ENCODE results near the gene RTP3.
"Not testable (repeated sequence)": the region's sequence is repeated elsewhere in the genome, so short reads cannot be mapped to it uniquely, and the experiment has no call there.

RTP3 gene

GRCh38 chr3:46489875-46490274 lies 7.9 kb upstream of the RTP3 start:
- no peaks in the 10 kb centered on the region for H3K9me3 ChIP-seq (ENCODE audit: control insufficient read depth in 1 of 2, low read length in 2 of 2)
- H3K27me3 ChIP-seq (ENCODE audit: control insufficient read depth in 1 of 2, insufficient read depth in 2 of 2, low read length in 2 of 2), result no peaks in the 10 kb centered on the region
- H3K36me3 ChIP-seq (ENCODE audit: control insufficient read depth in 1 of 2, insufficient read depth in 2 of 2, low read length in 2 of 2), result no peaks in the 10 kb centered on the region
- no peak overlapping the region for H3K9ac ChIP-seq (ENCODE audit: low read depth in 1 of 2, low read length in 2 of 2)
- peaks cover 13 to 15% of the 10 kb centered on the region in 2 donors for H3K4me1 ChIP-seq (ENCODE audit: control insufficient read depth in 1 of 2, insufficient read depth in 2 of 2, low read length in 2 of 2)
- no peak overlapping the region for H3K4me3 ChIP-seq (ENCODE audit: low read depth in 1 of 2, low read length in 2 of 2)
- no peak overlapping the region for H3K27ac ChIP-seq (ENCODE audit: low read depth, low read length)

GRCh38 chr3:46490338-46491084 lies 7.3 kb upstream of the RTP3 start:
- Histone ChIP-seq H3K4me3 (ENCODE audit: low read depth in 1 of 2, low read length in 2 of 2) (no peak overlapping the region), H3K27ac (ENCODE audit: low read depth, low read length) (no peak overlapping the region), H3K9ac (ENCODE audit: low read depth in 1 of 2, low read length in 2 of 2) (no peak overlapping the region), H3K4me1 (ENCODE audit: control insufficient read depth in 1 of 2, insufficient read depth in 2 of 2, low read length in 2 of 2) (peaks cover 7 to 10% of the 10 kb centered on the region in 2 donors), H3K9me3 (ENCODE audit: control insufficient read depth in 1 of 2, low read length in 2 of 2) (no peaks in the 10 kb centered on the region), H3K36me3 (ENCODE audit: control insufficient read depth in 1 of 2, insufficient read depth in 2 of 2, low read length in 2 of 2) (no peaks in the 10 kb centered on the region), H3K27me3 (ENCODE audit: control insufficient read depth in 1 of 2, insufficient read depth in 2 of 2, low read length in 2 of 2) (no peaks in the 10 kb centered on the region)

- Histone ChIP-seq H3K9ac (ENCODE audit: low read depth in 1 of 2, low read length in 2 of 2) (no peak overlapping the region), H3K36me3 (ENCODE audit: control insufficient read depth in 1 of 2, insufficient read depth in 2 of 2, low read length in 2 of 2) (no peaks in the 10 kb centered on the region), H3K27ac (ENCODE audit: low read depth, low read length) (no peak overlapping the region), H3K27me3 (ENCODE audit: control insufficient read depth in 1 of 2, insufficient read depth in 2 of 2, low read length in 2 of 2) (no peaks in the 10 kb centered on the region), H3K4me3 (ENCODE audit: low read depth in 1 of 2, low read length in 2 of 2) (no peak overlapping the region), H3K9me3 (ENCODE audit: control insufficient read depth in 1 of 2, low read length in 2 of 2) (no peaks in the 10 kb centered on the region), H3K4me1 (ENCODE audit: control insufficient read depth in 1 of 2, insufficient read depth in 2 of 2, low read length in 2 of 2) (peaks cover 5 to 6% of the 10 kb centered on the region in 2 donors)
Observed at GRCh38 chr3:46491089-46492070, 6.4 kb upstream of the RTP3 start.

GRCh38 chr3:46492890-46493547 lies 4.8 kb upstream of the RTP3 start:
- no peaks in the 10 kb centered on the region for H3K27me3 ChIP-seq (ENCODE audit: control insufficient read depth in 1 of 2, insufficient read depth in 2 of 2, low read length in 2 of 2)
- peaks cover 5 to 6% of the 10 kb centered on the region in 2 donors for H3K4me1 ChIP-seq (ENCODE audit: control insufficient read depth in 1 of 2, insufficient read depth in 2 of 2, low read length in 2 of 2)
- no peak overlapping the region for H3K9ac ChIP-seq (ENCODE audit: low read depth in 1 of 2, low read length in 2 of 2)
- no peak overlapping the region for H3K27ac ChIP-seq (ENCODE audit: low read depth, low read length)
- no peaks in the 10 kb centered on the region for H3K36me3 ChIP-seq (ENCODE audit: control insufficient read depth in 1 of 2, insufficient read depth in 2 of 2, low read length in 2 of 2)
- H3K9me3 ChIP-seq (ENCODE audit: control insufficient read depth in 1 of 2, low read length in 2 of 2), result no peaks in the 10 kb centered on the region
- no peak overlapping the region for H3K4me3 ChIP-seq (ENCODE audit: low read depth in 1 of 2, low read length in 2 of 2)

GRCh38 chr3:46494491-46494890 lies 3.3 kb upstream of the RTP3 start:
- H3K9me3 ChIP-seq (ENCODE audit: control insufficient read depth in 1 of 2, low read length in 2 of 2); H3K4me3 ChIP-seq (ENCODE audit: low read depth in 1 of 2, low read length in 2 of 2); H3K9ac ChIP-seq (ENCODE audit: low read depth in 1 of 2, low read length in 2 of 2); H3K27ac ChIP-seq (ENCODE audit: low read depth, low read length); H3K27me3 ChIP-seq (ENCODE audit: control insufficient read depth in 1 of 2, insufficient read depth in 2 of 2, low read length in 2 of 2); H3K4me1 ChIP-seq (ENCODE audit: control insufficient read depth in 1 of 2, insufficient read depth in 2 of 2, low read length in 2 of 2); H3K36me3 ChIP-seq (ENCODE audit: control insufficient read depth in 1 of 2, insufficient read depth in 2 of 2, low read length in 2 of 2): not testable (repeated sequence)

- Histone ChIP-seq H3K27me3 (ENCODE audit: control insufficient read depth in 1 of 2, insufficient read depth in 2 of 2, low read length in 2 of 2) (no peaks in the 10 kb centered on the region), H3K9ac (ENCODE audit: low read depth in 1 of 2, low read length in 2 of 2) (no peak overlapping the region), H3K4me3 (ENCODE audit: low read depth in 1 of 2, low read length in 2 of 2) (no peak overlapping the region), H3K36me3 (ENCODE audit: control insufficient read depth in 1 of 2, insufficient read depth in 2 of 2, low read length in 2 of 2) (no peaks in the 10 kb centered on the region), H3K4me1 (ENCODE audit: control insufficient read depth in 1 of 2, insufficient read depth in 2 of 2, low read length in 2 of 2) (no peaks in the 10 kb centered on the region), H3K27ac (ENCODE audit: low read depth, low read length) (no peak overlapping the region), H3K9me3 (ENCODE audit: control insufficient read depth in 1 of 2, low read length in 2 of 2) (no peaks in the 10 kb centered on the region)
Observed at GRCh38 chr3:46495901-46496456, 1.8 kb upstream of the RTP3 start.

- no peak overlapping the region for H3K27ac ChIP-seq (ENCODE audit: low read depth, low read length)
- no peak overlapping the region for H3K9ac ChIP-seq (ENCODE audit: low read depth in 1 of 2, low read length in 2 of 2)
- no peaks in the 10 kb centered on the region for H3K36me3 ChIP-seq (ENCODE audit: control insufficient read depth in 1 of 2, insufficient read depth in 2 of 2, low read length in 2 of 2)
- no peak overlapping the region for H3K4me3 ChIP-seq (ENCODE audit: low read depth in 1 of 2, low read length in 2 of 2)
- H3K27me3 ChIP-seq (ENCODE audit: control insufficient read depth in 1 of 2, insufficient read depth in 2 of 2, low read length in 2 of 2), result no peaks in the 10 kb centered on the region
- H3K4me1 ChIP-seq (ENCODE audit: control insufficient read depth in 1 of 2, insufficient read depth in 2 of 2, low read length in 2 of 2), result no peaks in the 10 kb centered on the region
- H3K9me3 ChIP-seq (ENCODE audit: control insufficient read depth in 1 of 2, low read length in 2 of 2), result no peaks in the 10 kb centered on the region
Observed at GRCh38 chr3:46496746-46497555, 825 bp upstream of the RTP3 start.

- H3K4me3 ChIP-seq (ENCODE audit: low read depth in 1 of 2, low read length in 2 of 2), result no peak overlapping the region
- H3K9me3 ChIP-seq (ENCODE audit: control insufficient read depth in 1 of 2, low read length in 2 of 2), result no peaks in the 10 kb centered on the region
- no peak overlapping the region for H3K9ac ChIP-seq (ENCODE audit: low read depth in 1 of 2, low read length in 2 of 2)
- no peaks in the 10 kb centered on the region for H3K36me3 ChIP-seq (ENCODE audit: control insufficient read depth in 1 of 2, insufficient read depth in 2 of 2, low read length in 2 of 2)
- H3K27ac ChIP-seq (ENCODE audit: low read depth, low read length), result no peak overlapping the region
- no peaks in the 10 kb centered on the region for H3K27me3 ChIP-seq (ENCODE audit: control insufficient read depth in 1 of 2, insufficient read depth in 2 of 2, low read length in 2 of 2)
- no peaks in the 10 kb centered on the region for H3K4me1 ChIP-seq (ENCODE audit: control insufficient read depth in 1 of 2, insufficient read depth in 2 of 2, low read length in 2 of 2)
Observed at GRCh38 chr3:46498916-46499519, 1.2 kb downstream of the RTP3 start.
